Right ventricle myocardium inferior (tissue), 1 donor: ENCODE measurements around the gene APCDD1. TPM values are rescaled to one million over a fixed set of nuclear protein-coding genes. Genes with fewer than 3 reads are reported as not detected.

Experiments used
- ATAC-seq: fragments of 200-7000 bp; cut with Tn5 transposase; one replicate; pipeline ENCODE4 v1.9.1; 2020; ENCODE audit warnings: mild to moderate bottlenecking, moderate library complexity
- DNase-seq: peaks from one replicate; pipeline ENCODE4 v3.0.0; 2021; ENCODE audit errors: missing footprints
- intact Hi-C: fragments of 100-400 bp; cut with DNase I; formaldehyde crosslinking; loops from one replicate; pipeline ENCODE4 v1.11.0; 2022
- long read RNA-seq: library from polyadenylated mRNA; unstranded; transcript quantifications from one replicate; pipeline ENCODE4 v2.0.0, GENCODE V29; 2021
- total RNA-seq: library from RNA; stranded (reverse); fragmentation: NEBNext Ultra II Directional; extraction: Animal tissue kit (Norgen Biotek cat#: 25700); gene quantifications from one replicate; pipeline ENCODE4 v1.2.1, GENCODE V29; 2021
- donor health status: DM: no; HTN: yes; CAD: no; lungs with severe emphysema.

The APCDD1 gene
- 34.5 TPM for total RNA-seq
- long read RNA-seq, transcript APCDD1-201 (5 exons, 3,809 nt) = major isoform, 22 of 31 reads
- long read RNA-seq, partial matches to known transcripts = 5 of 31 reads
- long read RNA-seq, other reads (novel, unspliced or antisense) = 4 of 31 reads

- intact Hi-C loops = loop anchor here (5.0 to 10.0 kb wide), 2 partner anchors 63 to 179 kb away; no protein-coding TSS in a partner anchor
- peak; percentile 82 for DNase-seq
- peak; percentile 88 for ATAC-seq
These were observed at the start of gene APCDD1 for GRCh38 chr18:10453806-10454680. Gene APCDD1, plus strand, starts transcription at chr18:10454635. Its CDS starts 347 bp downstream, at chr18:10454982.

DNA sequence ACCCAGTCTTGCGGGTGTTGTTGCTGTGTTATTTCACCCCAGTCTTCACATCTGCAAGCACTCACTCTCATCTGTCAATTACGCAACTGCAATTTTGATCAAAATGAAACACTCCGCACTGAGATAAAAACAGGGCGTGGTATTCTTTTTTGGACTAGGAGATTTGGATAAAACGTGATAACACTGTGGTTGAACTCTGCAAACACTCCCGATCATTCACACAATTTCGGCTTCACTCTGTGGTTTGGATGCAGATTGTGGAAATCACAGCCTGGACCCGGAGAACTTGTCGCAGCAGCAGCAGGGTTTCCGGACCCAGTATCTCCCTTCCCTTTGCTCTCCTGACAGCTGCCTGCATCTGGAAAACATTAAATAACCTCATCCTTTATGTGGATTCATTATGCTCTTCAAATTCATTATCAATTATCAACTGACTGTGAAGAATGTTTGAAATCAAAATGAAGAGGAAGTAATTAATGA, 49.4 kb upstream of the APCDD1 start:
- no peak for DNase-seq

GRCh38 chr18:10405816-10406663, 48.4 kb upstream of the APCDD1 start:
- DNase-seq = no peak
- intact Hi-C loops = loop anchor here (10.0 kb wide), 1 partner anchor 161 kb away; no protein-coding TSS in a partner anchor
- peak; percentile 9 for ATAC-seq

More for the DNA sequence above, 49.4 kb upstream of the APCDD1 start:
- ATAC-seq = peak; percentile 56
- intact Hi-C loops = loop anchor here (10.0 kb wide), 1 partner anchor 160 kb away; no protein-coding TSS in a partner anchor

DNA sequence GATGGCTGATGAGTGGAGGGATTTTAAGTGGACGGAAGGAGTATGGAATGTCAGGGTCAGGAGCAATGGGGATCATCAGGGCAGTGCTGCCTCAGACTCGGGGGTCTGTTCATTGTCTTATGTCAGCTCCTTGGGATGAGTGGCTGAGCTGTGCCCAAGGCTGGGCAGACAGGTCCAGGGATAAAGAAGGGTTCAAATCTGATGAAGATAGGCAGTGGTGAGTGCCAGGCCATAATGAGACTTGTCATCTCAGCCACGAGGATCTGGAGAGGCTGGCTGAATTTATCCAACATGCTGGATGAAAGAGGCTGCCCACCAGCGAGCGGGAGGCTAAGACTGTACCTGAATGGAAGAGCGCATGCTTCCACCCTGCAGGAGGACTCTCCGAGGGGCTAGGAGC, 46.3 kb upstream of the APCDD1 start:
- DNase-seq (no peak), ATAC-seq (no peak)
- intact Hi-C loops = loop anchor here (10.0 kb wide), 1 partner anchor 163 kb away; no protein-coding TSS in a partner anchor

DNA sequence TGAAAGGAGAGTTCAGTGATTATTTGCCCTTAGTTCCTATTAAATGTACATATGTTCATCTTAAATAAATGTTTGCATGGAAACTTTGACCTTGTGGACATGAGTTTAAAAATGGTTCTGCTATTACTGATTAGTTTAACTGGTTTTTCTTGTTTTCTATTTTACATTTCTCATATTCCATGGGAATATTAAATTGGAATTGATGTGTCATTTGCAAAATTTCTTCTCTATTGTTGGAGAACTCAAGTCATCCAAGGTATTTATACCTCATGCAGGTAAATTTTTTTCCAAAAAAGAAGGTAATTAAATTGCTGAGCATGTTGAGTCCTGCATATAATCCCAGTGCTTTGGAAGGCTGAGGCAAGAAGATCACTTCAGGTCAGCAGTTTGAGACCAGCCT, 45.4 kb upstream of the APCDD1 start:
- no peak for DNase-seq
- no peak for ATAC-seq
- intact Hi-C loops = loop anchor here (10.0 kb wide), 1 partner anchor 164 kb away; no protein-coding TSS in a partner anchor

- ATAC-seq (no peak), DNase-seq (no peak)
- intact Hi-C loops = no loop called here
These were observed 43.7 kb upstream of the APCDD1 start for GRCh38 chr18:10410472-10411308.

- ATAC-seq = no peak
- DNase-seq = no peak
- intact Hi-C loops = no loop called here
These were observed 41.5 kb upstream of the APCDD1 start for GRCh38 chr18:10412933-10413332.

DNA sequence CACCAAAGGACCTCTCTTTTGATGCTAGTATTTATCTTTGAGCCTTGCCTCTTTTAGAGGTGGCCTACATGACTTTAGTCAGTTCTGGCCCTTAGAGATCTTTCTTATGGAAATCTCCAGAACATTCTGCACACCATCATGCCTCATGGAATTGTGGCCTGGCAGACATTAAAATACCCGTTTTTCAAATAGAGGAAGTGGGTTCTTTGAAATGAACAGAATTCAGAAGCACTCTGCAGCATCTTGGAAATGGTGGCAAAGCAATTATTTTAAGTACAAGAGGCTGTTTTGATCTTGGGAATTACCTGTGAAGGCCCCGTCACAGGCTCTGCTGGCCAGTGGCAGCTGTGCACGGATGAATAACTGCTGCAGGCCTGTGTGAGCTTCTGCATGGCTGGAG, 40.7 kb upstream of the APCDD1 start:
- DNase-seq (no peak), ATAC-seq (no peak)
- intact Hi-C loops = no loop called here

GRCh38 chr18:10414293-10414842, 40.1 kb upstream of the APCDD1 start:
- no peak for DNase-seq
- intact Hi-C loops = no loop called here
- ATAC-seq = no peak

GRCh38 chr18:10416065-10416464, 38.4 kb upstream of the APCDD1 start:
- intact Hi-C loops = no loop called here
- ATAC-seq = no peak
- no peak for DNase-seq

- intact Hi-C loops = no loop called here
- no peak for DNase-seq
- ATAC-seq = no peak
These were observed 37.2 kb upstream of the APCDD1 start for GRCh38 chr18:10417191-10417590.

DNA sequence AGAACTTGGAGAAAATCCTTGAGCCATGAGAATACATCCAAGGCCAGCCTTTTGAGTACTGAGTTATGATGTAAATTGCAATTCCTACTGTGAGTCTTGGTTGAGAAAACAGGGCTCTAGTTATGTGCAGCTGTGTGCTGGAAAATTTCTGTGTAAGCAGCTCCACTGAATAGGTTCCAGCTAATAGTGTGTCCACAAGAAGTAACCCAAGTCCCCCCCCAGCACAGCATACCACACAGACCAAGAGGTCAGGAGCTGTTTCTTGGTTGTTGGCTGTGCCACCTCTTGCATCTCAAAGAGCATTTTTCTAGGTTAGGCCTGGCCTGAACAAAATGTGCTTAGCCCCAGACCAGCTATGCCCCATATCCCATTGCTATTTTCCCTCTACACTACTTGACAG, 36.8 kb upstream of the APCDD1 start:
- no peak for DNase-seq
- no peak for ATAC-seq
- intact Hi-C loops = no loop called here

- intact Hi-C loops = no loop called here
- DNase-seq (no peak), ATAC-seq (no peak)
These were observed 35.6 kb upstream of the APCDD1 start for GRCh38 chr18:10418836-10419235.

GRCh38 chr18:10419420-10420103, 34.9 kb upstream of the APCDD1 start:
- DNase-seq = no peak
- intact Hi-C loops = no loop called here
- no peak for ATAC-seq

GRCh38 chr18:10420561-10421352, 33.7 kb upstream of the APCDD1 start:
- intact Hi-C loops = no loop called here
- ATAC-seq (no peak), DNase-seq (no peak)

- ATAC-seq = peak; percentile 49
- intact Hi-C loops = no loop called here
- DNase-seq = no peak
These were observed 32.6 kb upstream of the APCDD1 start for GRCh38 chr18:10421859-10422258.

GRCh38 chr18:10422731-10423130, 31.7 kb upstream of the APCDD1 start:
- DNase-seq (no peak), ATAC-seq (no peak)
- intact Hi-C loops = no loop called here
